HepG2 (cell line): ENCODE data around the gene ZNF277. TPM values are rescaled to one million over a fixed set of nuclear protein-coding genes. Genes with fewer than 3 reads are reported as not detected.

Experiments used
- ATAC-seq: fragments of 200-7000 bp; cut with Tn5 transposase; 3 replicates; pipeline ENCODE4 v1.9.1; 2020; ENCODE audit warnings: mild to moderate bottlenecking, moderate library complexity
- BruUV-seq: library from RNA; stranded (reverse); fragments of 400-500 nt; replicated peaks from 2 replicates; lab custom pipeline; 2021; lab: Mats Ljungman, UMichigan
- CTCF ChIA-PET: fragments of 300-600 bp; formaldehyde crosslinking; extraction: SDS; loops from one replicate; lab custom pipeline; 2021; ENCODE audit warnings: low total read pairs, inconsistent platforms, low intra/inter-chr PET ratio; lab: Yijun Ruan, JAX
- POLR2A ChIA-PET: fragments of 350-600 bp; sonication (Branson Sonifier 250); formaldehyde crosslinking; loops from one replicate; lab custom pipeline; 2020; ENCODE audit warnings: antibody characterized with exemption, inconsistent platforms; lab: Yijun Ruan, JAX
- DNase-seq: peaks from one replicate; pipeline ENCODE4 v3.0.0-alpha.2; 2015; ENCODE audit warnings: low spot score
- FAIRE-seq: peaks from 3 replicates; lab custom pipeline; 2011; peaks lifted over from hg19 to GRCh38; lab: Jason Lieb, UNC
- H2AFZ ChIP-seq: one replicate; pipeline ENCODE4 v1.6.1; 2011; ENCODE audit warnings: low read length, inconsistent platforms
- H3K27ac ChIP-seq: fragments of 300-600 bp; 3 replicates; pipeline ENCODE4 v1.8.0; 2011; ENCODE audit warnings: mixed run types, mild to moderate bottlenecking, mixed read lengths, low read length, inconsistent platforms; ENCODE audit not compliant: insufficient read depth; ENCODE audit errors: extremely low read length
- H3K27me3 ChIP-seq, 2 experiments: fragments of 200-600 bp in 1 of 2; 2 replicates in 1 of 2; 3 replicates in 1 of 2; pipeline versions ENCODE4 v1.6.0 to v1.8.0; 2011; ENCODE audit warnings: low read length in 2 of 2, mild to moderate bottlenecking in 2 of 2, moderate library complexity in 2 of 2, inconsistent platforms in 1 of 2; ENCODE audit not compliant: insufficient read depth in 2 of 2, control insufficient read depth in 1 of 2
- H3K36me3 ChIP-seq, 2 experiments: fragments of 200-600 bp in 1 of 2; replicated peaks in 1 of 2; 2 replicates in 1 of 2; 3 replicates in 1 of 2; pipeline versions ENCODE4 v1.5.1 to v1.8.0; 2011; ENCODE audit warnings: low read length in 2 of 2, inconsistent platforms in 1 of 2; ENCODE audit not compliant: insufficient read depth in 2 of 2, control insufficient read depth in 1 of 2
- H3K4me1 ChIP-seq: 2 replicates; pipeline ENCODE4 v1.5.1; 2012; ENCODE audit warnings: low read length, inconsistent platforms; ENCODE audit not compliant: insufficient read depth
- H3K4me2 ChIP-seq: 2 replicates; pipeline ENCODE4 v1.6.0; 2011; ENCODE audit warnings: low read depth, low read length, inconsistent platforms
- H3K4me3 ChIP-seq, 3 experiments: fragments of 200-600 bp in 1 of 3; sonication (generic), shearing (Covaris generic) in 1 of 3; replicated peaks in 1 of 3; 2 replicates each; pipeline ENCODE4 v1.5.1; 2011 to 2016; ENCODE audit warnings: low read length in 3 of 3, inconsistent platforms in 2 of 3, low read depth in 2 of 3, mild to moderate bottlenecking in 2 of 3, control low read depth in 1 of 3, mixed read lengths in 1 of 3; ENCODE audit not compliant: insufficient read depth in 1 of 3
- H3K79me2 ChIP-seq: one replicate; pipeline ENCODE4 v1.6.1; 2011; ENCODE audit warnings: low read length, inconsistent platforms; ENCODE audit not compliant: insufficient read depth
- H3K9ac ChIP-seq: 2 replicates; pipeline ENCODE4 v1.6.0; 2011; ENCODE audit warnings: mild to moderate bottlenecking, low read depth, low read length, inconsistent platforms; ENCODE audit not compliant: insufficient read depth
- H3K9me3 ChIP-seq: 2 replicates; pipeline ENCODE4 v1.5.1; 2012; ENCODE audit warnings: mild to moderate bottlenecking, low read length
- H4K20me1 ChIP-seq: 2 replicates; pipeline ENCODE4 v1.6.0; 2011; ENCODE audit warnings: inconsistent platforms, mild to moderate bottlenecking, low read length, moderate library complexity; ENCODE audit not compliant: insufficient read depth
- MXD4 ChIP-seq: IDR thresholded peaks from 2 replicates; pipeline ENCODE4 v1.6.1; 2016; ENCODE audit warnings: mild to moderate bottlenecking, missing biosample characterization, missing genetic modification reagents
- MYNN ChIP-seq: sonication (generic); formaldehyde crosslinking; IDR thresholded peaks from 2 replicates; pipeline ENCODE4 v1.4.0; 2020; ENCODE audit warnings: mild to moderate bottlenecking, low read depth, missing genetic modification reagents
- SMARCC2 ChIP-seq: fragments of 450-650 bp; IDR thresholded peaks from 2 replicates; pipeline ENCODE4 v1.6.1; 2017; ENCODE audit warnings: antibody characterized with exemption, mild to moderate bottlenecking
- SPEN ChIP-seq: sonication (generic); formaldehyde crosslinking; IDR thresholded peaks from 2 replicates; pipeline ENCODE4 v1.5.1; 2020; ENCODE audit warnings: low read depth, mild to moderate bottlenecking, missing genetic modification reagents
- SRSF1 ChIP-seq: fragments of 200-400 bp; formaldehyde crosslinking; optimal IDR thresholded peaks from 2 replicates; pipeline ENCODE3; 2017; ENCODE audit warnings: mild to moderate bottlenecking, low read depth, low read length, moderate library complexity
- ZBTB40 ChIP-seq, 2 experiments: fragments of 450-650 bp in 1 of 2; sonication (generic) in 1 of 2; formaldehyde crosslinking in 1 of 2; IDR thresholded peaks; 2 replicates each; pipeline versions ENCODE4 v1.6.1 to v1.8.0; 2016 to 2022; ENCODE audit warnings: antibody characterized with exemption in 1 of 2, mild to moderate bottlenecking in 1 of 2, missing genetic modification reagents in 1 of 2
- ZFAT ChIP-seq: sonication (generic); formaldehyde crosslinking; conservative IDR thresholded peaks from 2 replicates; pipeline ENCODE4 v1.8.1; 2023; ENCODE audit warnings: missing genetic modification reagents, inconsistent platforms
- ZNF329 ChIP-seq: sonication (generic); formaldehyde crosslinking; IDR thresholded peaks from 2 replicates; pipeline ENCODE4 v1.9.0; 2021; ENCODE audit warnings: low read depth, mild to moderate bottlenecking, missing genetic modification reagents
- WGBS: methylation state at CpG from one replicate; pipeline ENCODE4 v1.1.6; 2017; ENCODE audit warnings: low lambda C conversion rate; 5-methylcytosine and 5-hydroxymethylcytosine counted together
- in situ Hi-C: cut with HindIII; loops from 2 replicates; pipeline ENCODE4 v1.10.0; 2017; ENCODE audit warnings: low pct_unique_long_range_greater_than_20kb; ENCODE audit not compliant: extremely low pct_ligation_motif_present
- intact Hi-C: fragments of 100-400 bp; cut with micrococcal nuclease; formaldehyde crosslinking; loops from one replicate; pipeline ENCODE4 v1.10.0; 2022; ENCODE audit not compliant: unreplicated experiment
- polyA plus RNA-seq, 8 experiments: library from polyadenylated mRNA; depleted of rRNA in 3 of 8; stranded (reverse) in 7 of 8; unstranded in 1 of 8; fragments of >200 nt; fragmentation: Illumina TruSeq in 4 of 8; extraction: Trizol in 4 of 8; gene quantifications; 2 replicates each; pipeline versions ENCODE4 v1.2.1 to v1.2.3, GENCODE V29; 2011 to 2016; ENCODE audit warnings: low read depth in 4 of 8, missing spikeins in 1 of 8, mixed read lengths in 1 of 8; ENCODE audit not compliant: insufficient read depth in 1 of 8
- total RNA-seq, 5 experiments: library from RNA; depleted of rRNA; stranded (reverse); fragments of >200 nt; fragmentation: Illumina TruSeq; extraction: Trizol; gene quantifications; 2 replicates each; pipeline ENCODE4 v1.2.3, GENCODE V29; 2016; ENCODE audit warnings: low read depth in 1 of 5

The ZNF277 gene
- total and polyA plus RNA-seq, 2 of the 13 experiments (the other 11 are each of a cell fraction or from before 2014, with no cell fraction given) = 29.1 to 30.1 TPM

GRCh38 chr7:112296432-112296831 lies 89.9 kb downstream of the ZNF277 start (continued):
- TF ChIP-seq ZBTB40 (IDR thresholded peaks at IDR 0.05) (no peak), ZBTB40 (CRISPR knock-in tag; IDR thresholded peaks at IDR 0.05) (no peak)

- Histone ChIP-seq H3K9ac (no peak overlapping the region), H3K79me2 (no peaks in the 10 kb centered on the region), H3K9me3 (no peaks in the 10 kb centered on the region), H3K36me3 (peaks cover 0 to 5% of the 10 kb centered on the region in 2 experiments; a peak in 2 of 5 replicates), H3K4me3 (no peak overlapping the region), H3K4me2 (no peak overlapping the region), H2AFZ (no peak overlapping the region), H3K27me3 (no peaks in the 10 kb centered on the region), H3K4me1 (peaks cover 11% of the 10 kb centered on the region), H3K27ac (no peak overlapping the region), H4K20me1 (no peaks in the 10 kb centered on the region)
- CTCF ChIA-PET = no interaction called here
- in situ Hi-C loops (no loop called here), intact Hi-C loops (no loop called here)
- DNase-seq (no peak), FAIRE-seq (no peak), ATAC-seq (no peak)
- TF ChIP-seq MYNN (no peak), SPEN (no peak), ZFAT (CRISPR knock-in tag) (no peak), SMARCC2 (no peak), SRSF1 (no peak), ZNF329 (CRISPR knock-in tag) (no peak), MXD4 (CRISPR knock-in tag) (no peak)
- no TSS peak for BruUV-seq
- WGBS = 98% methylated on average over 3 of the region's 3 CpGs
- POLR2A ChIA-PET = no interaction called here
Observed at GRCh38 chr7:112297681-112298080, 91.2 kb downstream of the ZNF277 start.
